Fibroblast of lung (primary cell): ENCODE measurements around the gene SERGEF. TPM values are rescaled to one million over a fixed set of nuclear protein-coding genes. Genes with fewer than 3 reads are reported as not detected.

Source experiments
- DNase-seq, 2 donors: peaks; one replicate each; pipeline versions ENCODE4 v3.0.0 to v3.0.0-alpha.2; 2010; ENCODE audit warnings: low read depth in 2 of 2
- H2AFZ ChIP-seq: 2 replicates; pipeline ENCODE4 v1.5.1; 2012; ENCODE audit warnings: low read length, control low read depth, inconsistent platforms
- H3K27ac ChIP-seq: 2 replicates; pipeline ENCODE4 v1.5.1; 2011; ENCODE audit warnings: low read length, control low read depth; ENCODE audit not compliant: insufficient read depth
- H3K27me3 ChIP-seq: 2 replicates; pipeline ENCODE4 v1.5.1; 2011; ENCODE audit warnings: mild to moderate bottlenecking, low read length; ENCODE audit not compliant: control insufficient read depth, insufficient read depth
- H3K36me3 ChIP-seq: 2 replicates; pipeline ENCODE4 v1.5.1; 2011; ENCODE audit warnings: low read length; ENCODE audit not compliant: control insufficient read depth, insufficient read depth
- H3K4me1 ChIP-seq: 2 replicates; pipeline ENCODE4 v1.5.1; 2011; ENCODE audit warnings: low read length; ENCODE audit not compliant: control insufficient read depth, insufficient read depth; ENCODE audit errors: extremely low read depth
- H3K4me2 ChIP-seq: 2 replicates; pipeline ENCODE4 v1.5.1; 2011; ENCODE audit warnings: low read length, control low read depth; ENCODE audit not compliant: insufficient read depth; ENCODE audit errors: extremely low read depth
- H3K4me3 ChIP-seq, 4 experiments: fragments of 200-600 bp in 1 of 4; sonication (generic) in 1 of 4; replicated peaks in 1 of 4; 2 replicates each; pipeline ENCODE4 v1.5.1; 2011 to 2016; ENCODE audit warnings: low read length in 4 of 4, low read depth in 3 of 4, mild to moderate bottlenecking in 3 of 4, control low read depth in 2 of 4, inconsistent platforms in 1 of 4, mixed read lengths in 1 of 4; ENCODE audit not compliant: insufficient read depth in 1 of 4; ENCODE audit errors: control extremely low read depth in 1 of 4
- H3K79me2 ChIP-seq: 2 replicates; pipeline ENCODE4 v1.5.1; 2012; ENCODE audit warnings: mild to moderate bottlenecking, low read length, inconsistent platforms; ENCODE audit not compliant: control insufficient read depth, insufficient read depth
- H3K9ac ChIP-seq: 2 replicates; pipeline ENCODE4 v1.5.1; 2011; ENCODE audit warnings: mild to moderate bottlenecking, low read length, control low read depth; ENCODE audit not compliant: insufficient read depth
- H3K9me3 ChIP-seq: 2 replicates; pipeline ENCODE4 v1.5.1; 2012; ENCODE audit warnings: low read depth, low read length; ENCODE audit not compliant: control insufficient read depth, insufficient read depth
- H4K20me1 ChIP-seq: 2 replicates; pipeline ENCODE4 v1.5.1; 2011; ENCODE audit warnings: low read length; ENCODE audit not compliant: control insufficient read depth, insufficient read depth; ENCODE audit errors: extremely low read depth
- CTCF ChIP-seq, 2 donors: IDR thresholded peaks in 1 of 2; conservative IDR thresholded peaks in 1 of 2; 1 replicate in 1 of 2; 2 replicates in 1 of 2; pipeline ENCODE4 v1.5.1; 2011 to 2012; ENCODE audit warnings: low read length in 2 of 2, control low read depth in 1 of 2, inconsistent platforms in 1 of 2, low read depth in 1 of 2, mild to moderate bottlenecking in 1 of 2
- EZH2 ChIP-seq: IDR thresholded peaks from 2 replicates; pipeline ENCODE4 v1.5.1; 2012; ENCODE audit warnings: low read length, control low read depth, mild to moderate bottlenecking; ENCODE audit errors: missing control alignments
- polyA plus RNA-seq, 2 donors: library from polyadenylated mRNA; depleted of rRNA in 1 of 2; stranded (reverse) in 1 of 2; unstranded in 1 of 2; fragments of >200 nt; gene quantifications; 2 replicates each; pipeline ENCODE4 v1.2.1, GENCODE V29; 2011 to 2012; ENCODE audit warnings: missing spikeins in 1 of 2
- total RNA-seq: library from RNA; depleted of rRNA; stranded (reverse); fragments of >200 nt; gene quantifications from 2 replicates; pipeline ENCODE4 v1.2.1, GENCODE V29; 2014

Gene SERGEF
- total and polyA plus RNA-seq, 2 donors (not counting 1 experiment from before 2014, with no cell fraction given) = 14.5 to 38.5 TPM

- Histone ChIP-seq H3K4me3 (no peak overlapping the region), H3K36me3 (no peaks in the 10 kb centered on the region), H3K9ac (no peak overlapping the region), H3K27me3 (no peaks in the 10 kb centered on the region), H3K27ac (no peak overlapping the region), H2AFZ (no peak overlapping the region), H3K4me2 (no peak overlapping the region), H4K20me1 (no peaks in the 10 kb centered on the region), H3K9me3 (no peaks in the 10 kb centered on the region), H3K4me1 (no peaks in the 10 kb centered on the region), H3K79me2 (no peaks in the 10 kb centered on the region)
- TF ChIP-seq CTCF (conservative IDR thresholded peaks at IDR 0.05 in 1 of 2, IDR thresholded peaks at IDR 0.05 in 1 of 2; ENCODE audit: low read depth in 1 of 2, low read length in 2 of 2) = no peak
- TF ChIP-seq EZH2 = no peak
- no peak for DNase-seq
Measured at GRCh38 chr11:17838102-17838501, 174.7 kb downstream of the SERGEF start.

GRCh38 chr11:17831883-17832282 is 181.0 kb downstream of the SERGEF start:
- H2AFZ ChIP-seq = no peak overlapping the region
- H3K27ac ChIP-seq = no peak overlapping the region
- H3K4me2 ChIP-seq = no peak overlapping the region
- H3K27me3 ChIP-seq = no peaks in the 10 kb centered on the region
- DNase-seq = no peak
- no peak overlapping the region for H3K9ac ChIP-seq
- no peak overlapping the region for H3K4me3 ChIP-seq
- peaks cover 2% of the 10 kb centered on the region for H3K4me1 ChIP-seq
- H3K79me2 ChIP-seq = no peaks in the 10 kb centered on the region
- H4K20me1 ChIP-seq = no peaks in the 10 kb centered on the region
- no peaks in the 10 kb centered on the region for H3K9me3 ChIP-seq
- H3K36me3 ChIP-seq = no peaks in the 10 kb centered on the region
- TF ChIP-seq EZH2 (no peak), CTCF (conservative IDR thresholded peaks at IDR 0.05 in 1 of 2, IDR thresholded peaks at IDR 0.05 in 1 of 2; ENCODE audit: low read depth in 1 of 2, low read length in 2 of 2) (no peak)

- H2AFZ ChIP-seq = no peak overlapping the region
- no peak overlapping the region for H3K4me2 ChIP-seq
- H3K9ac ChIP-seq = no peak overlapping the region
Measured at GRCh38 chr11:17831228-17831627, 181.6 kb downstream of the SERGEF start.

More at GRCh38 chr11:17831228-17831627, 181.6 kb downstream of the SERGEF start:
- Histone ChIP-seq H3K9me3 (no peaks in the 10 kb centered on the region), H3K79me2 (no peaks in the 10 kb centered on the region), H3K4me1 (peaks cover 2% of the 10 kb centered on the region), H3K4me3 (no peak overlapping the region), H3K36me3 (no peaks in the 10 kb centered on the region), H3K27me3 (no peaks in the 10 kb centered on the region), H4K20me1 (no peaks in the 10 kb centered on the region), H3K27ac (no peak overlapping the region)
- TF ChIP-seq CTCF (conservative IDR thresholded peaks at IDR 0.05 in 1 of 2, IDR thresholded peaks at IDR 0.05 in 1 of 2; ENCODE audit: low read depth in 1 of 2, low read length in 2 of 2) (no peak), EZH2 (no peak)
- DNase-seq = no peak
